ENCODE measurements around the gene RAB40B. TPM values are rescaled to one million over a fixed set of nuclear protein-coding genes. Genes with fewer than 3 reads are reported as not detected.

Gene RAB40B
- polyA plus RNA-seq, 1 donor (not counting 4 experiments of a cell fraction or from before 2014, with no cell fraction given), result 10.6 TPM

GRCh38 chr17:82737967-82738877, 39.7 kb upstream of the RAB40B start:
- no peak for FAIRE-seq
- Histone ChIP-seq H3K9me1 (ENCODE audit: control insufficient read depth, extremely low read depth, insufficient read depth, low read length) (no peaks in the 10 kb centered on the region), H4K20me1 (ENCODE audit: control insufficient read depth, extremely low read depth, insufficient read depth, low read length) (no peaks in the 10 kb centered on the region), H3K9ac (ENCODE audit: control insufficient read depth, extremely low read depth, insufficient read depth, low read length) (no peak overlapping the region), H3K79me2 (ENCODE audit: control insufficient read depth, insufficient read depth, low read length) (no peaks in the 10 kb centered on the region), H3K27ac (ENCODE audit: control insufficient read depth, insufficient read depth, low read length) (no peak overlapping the region), H3K27me3 (ENCODE audit: control insufficient read depth, extremely low read depth, insufficient read depth, low read length) (no peaks in the 10 kb centered on the region), H3K4me3 (ENCODE audit: control insufficient read depth in 2 of 3, extremely low read depth in 1 of 3, insufficient read depth in 2 of 3, low read depth in 1 of 3, low read length in 3 of 3) (no peak overlapping the region), H2AFZ (ENCODE audit: control insufficient read depth, low read length) (no peak overlapping the region), H3K36me3 (ENCODE audit: control insufficient read depth in 2 of 2, extremely low read depth in 1 of 2, insufficient read depth in 2 of 2, low read length in 2 of 2) (peaks cover 0 to 2% of the 10 kb centered on the region in 2 experiments), H3K4me2 (ENCODE audit: control insufficient read depth, extremely low read depth, insufficient read depth, low read depth, low read length) (no peak overlapping the region), H3K9me3 (ENCODE audit: control insufficient read depth, low read depth, low read length) (peaks cover 6% of the 10 kb centered on the region), H3K4me1 (ENCODE audit: control insufficient read depth, extremely low read depth, insufficient read depth, low read length) (peaks cover 2% of the 10 kb centered on the region)
- TF ChIP-seq, protein P1, sequence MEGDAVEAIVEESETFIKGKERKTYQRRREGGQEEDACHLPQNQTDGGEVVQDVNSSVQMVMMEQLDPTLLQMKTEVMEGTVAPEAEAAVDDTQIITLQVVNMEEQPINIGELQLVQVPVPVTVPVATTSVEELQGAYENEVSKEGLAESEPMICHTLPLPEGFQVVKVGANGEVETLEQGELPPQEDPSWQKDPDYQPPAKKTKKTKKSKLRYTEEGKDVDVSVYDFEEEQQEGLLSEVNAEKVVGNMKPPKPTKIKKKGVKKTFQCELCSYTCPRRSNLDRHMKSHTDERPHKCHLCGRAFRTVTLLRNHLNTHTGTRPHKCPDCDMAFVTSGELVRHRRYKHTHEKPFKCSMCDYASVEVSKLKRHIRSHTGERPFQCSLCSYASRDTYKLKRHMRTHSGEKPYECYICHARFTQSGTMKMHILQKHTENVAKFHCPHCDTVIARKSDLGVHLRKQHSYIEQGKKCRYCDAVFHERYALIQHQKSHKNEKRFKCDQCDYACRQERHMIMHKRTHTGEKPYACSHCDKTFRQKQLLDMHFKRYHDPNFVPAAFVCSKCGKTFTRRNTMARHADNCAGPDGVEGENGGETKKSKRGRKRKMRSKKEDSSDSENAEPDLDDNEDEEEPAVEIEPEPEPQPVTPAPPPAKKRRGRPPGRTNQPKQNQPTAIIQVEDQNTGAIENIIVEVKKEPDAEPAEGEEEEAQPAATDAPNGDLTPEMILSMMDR (optimal IDR thresholded peaks at IDR 0.05 in 1 of 3, IDR thresholded peaks at IDR 0.05 in 1 of 3, conservative IDR thresholded peaks at IDR 0.05 in 1 of 3; ENCODE audit: extremely low read depth in 1 of 3, insufficient read depth in 2 of 3, low read length in 3 of 3), result no peak
- no peak for TF ChIP-seq EZH2 (IDR thresholded peaks at IDR 0.05; ENCODE audit: low read length)
- DNase-seq (ENCODE audit: low read depth, low spot score), result no peak
- dilution Hi-C loops (cut with MboI; ENCODE audit: extremely low pct_ligation_motif_present, low sequenced_read_pairs), result no loop called here

GRCh38 chr17:82736511-82737185, 38.1 kb upstream of the RAB40B start:
- peaks cover 2% of the 10 kb centered on the region for H3K4me1 ChIP-seq (ENCODE audit: control insufficient read depth, extremely low read depth, insufficient read depth, low read length)
- DNase-seq (ENCODE audit: low read depth, low spot score) (no peak), FAIRE-seq (no peak)
- H3K4me3 ChIP-seq (ENCODE audit: control insufficient read depth in 2 of 3, extremely low read depth in 1 of 3, insufficient read depth in 2 of 3, low read depth in 1 of 3, low read length in 3 of 3), result no peak overlapping the region
- no peak overlapping the region for H2AFZ ChIP-seq (ENCODE audit: control insufficient read depth, low read length)
- H3K79me2 ChIP-seq (ENCODE audit: control insufficient read depth, insufficient read depth, low read length), result no peaks in the 10 kb centered on the region
- no peak overlapping the region for H3K4me2 ChIP-seq (ENCODE audit: control insufficient read depth, extremely low read depth, insufficient read depth, low read depth, low read length)
- H3K9me3 ChIP-seq (ENCODE audit: control insufficient read depth, low read depth, low read length), result peaks cover 6% of the 10 kb centered on the region
- no peak overlapping the region for H3K9ac ChIP-seq (ENCODE audit: control insufficient read depth, extremely low read depth, insufficient read depth, low read length)
- no peaks in the 10 kb centered on the region for H4K20me1 ChIP-seq (ENCODE audit: control insufficient read depth, extremely low read depth, insufficient read depth, low read length)
- dilution Hi-C loops (cut with MboI; ENCODE audit: extremely low pct_ligation_motif_present, low sequenced_read_pairs), result no loop called here
- peaks cover 0 to 6% of the 10 kb centered on the region in 2 experiments for H3K36me3 ChIP-seq (ENCODE audit: control insufficient read depth in 2 of 2, extremely low read depth in 1 of 2, insufficient read depth in 2 of 2, low read length in 2 of 2)
- TF ChIP-seq, protein P1 (optimal IDR thresholded peaks at IDR 0.05 in 1 of 3, IDR thresholded peaks at IDR 0.05 in 1 of 3, conservative IDR thresholded peaks at IDR 0.05 in 1 of 3; ENCODE audit: extremely low read depth in 1 of 3, insufficient read depth in 2 of 3, low read length in 3 of 3), result no peak
- TF ChIP-seq EZH2 (IDR thresholded peaks at IDR 0.05; ENCODE audit: low read length), result no peak
- H3K9me1 ChIP-seq (ENCODE audit: control insufficient read depth, extremely low read depth, insufficient read depth, low read length), result no peaks in the 10 kb centered on the region
- H3K27ac ChIP-seq (ENCODE audit: control insufficient read depth, insufficient read depth, low read length), result no peak overlapping the region
- H3K27me3 ChIP-seq (ENCODE audit: control insufficient read depth, extremely low read depth, insufficient read depth, low read length), result no peaks in the 10 kb centered on the region
